Activated CD4-positive, alpha-beta T cell treated with anti-CD3 and anti-CD28 coated beads, Interleukin-2, Interleukin-4, amounts not matched to agents 100 ng/mL and 50 ng/mL, durations not matched to agents 16 hours and 8 hours (primary cell): ENCODE results near the gene HABP2.

Experiments used
- DNase-seq: peaks from one replicate; pipeline ENCODE4 v3.0.0-alpha.2; 2020; ENCODE audit warnings: low spot score

The HABP2 gene

DNA sequence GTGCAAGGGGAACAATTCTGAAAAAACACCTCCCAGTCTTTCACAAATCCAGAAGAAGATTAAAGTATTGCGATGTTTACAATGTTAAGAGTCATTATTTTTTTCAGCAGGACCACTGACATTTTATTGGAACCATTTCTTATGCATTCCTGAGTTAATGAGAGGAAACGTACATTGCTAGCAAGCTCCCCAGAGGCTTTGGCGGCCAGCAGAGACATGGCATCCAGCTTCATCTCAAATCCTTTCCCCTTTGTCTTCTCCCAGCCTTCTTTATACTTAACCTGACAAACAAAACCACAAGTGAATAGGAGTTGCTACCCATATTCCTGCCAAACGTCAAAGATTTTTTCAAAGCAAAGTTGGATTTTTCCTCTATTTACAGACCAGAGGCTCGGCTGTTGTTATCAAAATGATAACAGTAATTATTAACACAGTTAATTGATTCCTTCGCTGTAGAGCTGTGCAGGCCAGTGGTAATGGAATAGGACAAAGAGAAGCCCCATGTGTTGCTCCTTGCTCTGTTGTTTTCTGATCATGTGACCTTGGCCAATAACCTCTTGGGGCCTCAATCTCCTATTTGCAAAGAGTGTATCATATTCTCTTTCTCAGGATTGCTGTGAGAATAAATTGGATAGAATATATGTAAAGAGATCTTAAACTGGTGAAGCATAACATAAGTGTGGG lies 79.0 kb downstream of the HABP2 start:
- no peak for DNase-seq
